HG03045 (cell line): ENCODE results near the gene CDH18.

ENCODE experiments used
- ATAC-seq: cut with Tn5 transposase; IDR thresholded peaks from one replicate; pipeline ENCODE4 v1.9.1; 2021; ENCODE audit warnings: mild to moderate bottlenecking, moderate library complexity; ENCODE audit not compliant: unreplicated experiment

The CDH18 gene

GRCh38 chr5:19497229-19497815 is 490.7 kb downstream of the CDH18 start:
- no peak for ATAC-seq

GRCh38 chr5:19496056-19496455 is 491.9 kb downstream of the CDH18 start:
- ATAC-seq: no peak

GRCh38 chr5:19492861-19493260 is 495.1 kb downstream of the CDH18 start:
- ATAC-seq: no peak

- ATAC-seq: no peak
Measured at GRCh38 chr5:19488786-19489185, 499.2 kb downstream of the CDH18 start.

GRCh38 chr5:19487480-19487879 is 500.5 kb downstream of the CDH18 start:
- ATAC-seq: no peak

- no peak for ATAC-seq
Measured at GRCh38 chr5:19479562-19479961, 508.4 kb downstream of the CDH18 start.

GRCh38 chr5:19462019-19462418 is 526.0 kb downstream of the CDH18 start:
- ATAC-seq: no peak

- no peak for ATAC-seq
Measured at GRCh38 chr5:19424506-19424905, 563.5 kb downstream of the CDH18 start.
